GM18505 (cell line): ENCODE data around the gene APBA2.

Source experiments
- ATAC-seq: cut with Tn5 transposase; IDR thresholded peaks from one replicate; pipeline ENCODE4 v1.9.1; 2021; ENCODE audit not compliant: unreplicated experiment
- POLR2A ChIP-seq: IDR thresholded peaks from 4 replicates; pipeline ENCODE4 v1.6.1; 2011; ENCODE audit warnings: borderline replicate concordance; ENCODE audit not compliant: insufficient read depth, insufficient read length; ENCODE audit errors: extremely low read depth

APBA2 gene

DNA sequence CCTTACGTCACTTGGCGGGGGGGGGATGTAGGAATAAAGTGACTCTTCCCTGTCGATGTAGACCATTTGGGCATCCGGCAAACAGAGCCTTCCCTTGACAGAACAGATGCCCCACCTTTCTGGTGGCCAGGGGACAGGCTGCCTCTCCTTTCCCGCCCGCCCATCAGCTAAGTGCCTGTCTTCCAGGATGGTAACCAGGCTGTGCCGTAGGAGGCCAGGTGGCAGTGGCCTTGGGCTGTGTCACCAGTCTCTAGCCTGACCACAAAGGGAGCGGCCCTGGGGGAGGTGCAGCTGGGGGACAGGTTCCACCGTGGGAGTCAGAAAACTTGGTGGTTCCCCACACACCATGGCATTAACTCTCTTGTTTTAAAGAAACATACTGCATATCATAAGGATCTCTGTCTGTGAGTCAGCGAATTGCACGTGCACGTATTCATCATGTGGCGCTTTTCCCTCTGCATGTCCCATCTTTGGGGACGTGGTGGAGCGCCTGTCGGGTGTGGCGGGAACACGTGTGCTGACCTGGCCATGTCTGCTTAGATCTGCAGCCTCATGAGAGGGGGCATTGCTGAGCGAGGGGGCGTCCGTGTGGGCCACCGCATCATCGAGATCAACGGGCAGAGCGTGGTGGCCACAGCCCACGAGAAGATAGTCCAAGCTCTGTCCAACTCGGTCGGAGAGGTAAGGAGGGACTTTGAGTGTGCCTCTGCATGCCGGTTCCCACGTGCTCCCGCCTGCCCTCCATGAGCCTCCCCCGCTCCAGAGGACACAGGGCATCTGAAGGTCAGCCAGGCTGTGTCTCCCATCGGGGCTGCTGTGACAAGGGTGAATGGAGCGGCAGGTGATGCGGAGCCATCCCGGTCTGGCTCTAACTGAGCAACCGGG is 227.8 kb downstream of the APBA2 start:
- no peak for TF ChIP-seq POLR2A
- ATAC-seq = no peak

DNA sequence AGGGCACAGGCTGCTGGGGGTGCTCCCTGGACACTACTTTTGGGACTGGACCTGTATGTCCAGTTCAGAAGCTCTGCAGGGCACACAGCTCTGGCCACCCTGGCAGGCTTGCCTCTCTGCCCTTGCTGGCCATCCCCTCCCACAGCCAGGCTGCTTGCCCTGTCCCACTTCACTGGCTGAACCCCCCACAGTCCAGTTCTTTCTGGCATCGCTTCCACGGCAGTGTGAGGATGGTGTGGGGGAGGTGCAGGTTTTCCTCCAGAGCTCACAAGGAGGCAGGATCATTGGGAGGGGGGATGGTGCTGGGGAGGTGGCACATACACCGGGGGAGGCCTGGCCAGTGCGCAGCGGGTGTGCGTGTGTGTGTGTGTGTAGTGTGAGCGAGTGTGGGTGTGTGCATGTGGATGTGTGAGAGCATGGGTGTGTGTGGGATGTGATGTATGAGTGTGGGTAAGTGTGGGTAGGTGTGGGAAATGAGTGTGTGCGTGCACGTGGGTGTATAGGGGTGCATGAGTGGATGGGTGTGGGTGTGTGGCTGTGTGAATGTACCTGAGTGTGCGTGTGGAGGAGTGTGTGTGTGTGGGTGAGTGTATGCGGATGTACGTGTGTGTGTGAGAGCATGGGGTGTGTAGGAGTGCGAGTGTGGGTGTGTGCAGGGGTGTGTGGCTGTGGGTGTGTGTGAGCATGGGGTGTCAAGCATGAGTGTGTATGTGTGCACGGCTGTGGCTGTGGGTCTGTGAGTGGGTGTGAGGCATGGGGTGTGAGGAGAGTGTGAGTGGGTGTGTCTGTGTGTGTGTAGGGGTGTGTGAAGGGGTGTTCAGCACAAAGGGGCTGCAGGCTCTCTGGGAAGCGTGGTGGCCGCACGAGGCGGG is 228.7 kb downstream of the APBA2 start:
- no peak for ATAC-seq
- TF ChIP-seq POLR2A = no peak

DNA sequence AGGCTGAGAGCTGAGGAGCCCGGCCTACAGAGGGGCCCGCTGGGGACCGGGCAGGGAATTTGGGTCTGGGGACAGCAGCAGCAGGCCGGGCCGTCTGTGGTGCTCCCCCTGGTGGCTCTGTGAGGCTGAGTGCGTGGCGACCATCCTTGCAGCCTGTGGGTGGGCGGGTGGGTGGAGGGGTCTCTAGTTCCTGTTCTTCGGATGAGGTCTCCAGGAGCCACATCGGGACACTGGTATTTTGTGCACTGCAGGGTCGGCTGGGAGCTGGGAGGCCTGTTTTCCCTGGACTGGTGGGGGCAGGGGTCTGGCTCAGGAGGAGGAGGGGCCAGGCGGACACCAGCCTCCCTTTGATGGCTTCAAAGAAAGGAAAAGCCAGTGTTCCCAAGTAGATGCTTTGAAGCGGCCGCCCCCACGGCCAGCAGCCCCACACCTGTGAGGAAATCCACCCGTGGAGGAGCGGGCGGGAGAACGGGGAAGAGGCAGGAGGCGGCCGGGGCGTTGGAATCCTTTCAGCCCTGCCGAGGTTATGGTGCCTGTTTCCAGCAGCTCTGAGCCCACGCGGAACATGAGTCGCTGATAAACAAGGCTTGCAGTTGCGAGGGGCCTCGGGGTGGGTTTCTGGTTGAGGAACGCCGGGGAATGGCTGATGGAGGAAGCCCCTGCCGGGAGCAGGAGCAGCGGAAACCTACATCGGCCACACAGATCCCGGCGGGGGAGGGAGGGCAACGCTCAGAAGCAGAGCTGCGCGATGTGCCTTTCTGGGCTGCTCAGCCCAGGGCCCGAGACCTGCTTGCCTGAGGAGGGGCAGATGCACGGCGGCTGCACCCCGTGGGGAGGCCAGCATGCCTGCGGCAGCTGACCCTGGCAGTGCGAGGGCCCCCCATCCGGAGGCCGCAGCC is 229.6 kb downstream of the APBA2 start:
- TF ChIP-seq POLR2A = no peak
- ATAC-seq = no peak

DNA sequence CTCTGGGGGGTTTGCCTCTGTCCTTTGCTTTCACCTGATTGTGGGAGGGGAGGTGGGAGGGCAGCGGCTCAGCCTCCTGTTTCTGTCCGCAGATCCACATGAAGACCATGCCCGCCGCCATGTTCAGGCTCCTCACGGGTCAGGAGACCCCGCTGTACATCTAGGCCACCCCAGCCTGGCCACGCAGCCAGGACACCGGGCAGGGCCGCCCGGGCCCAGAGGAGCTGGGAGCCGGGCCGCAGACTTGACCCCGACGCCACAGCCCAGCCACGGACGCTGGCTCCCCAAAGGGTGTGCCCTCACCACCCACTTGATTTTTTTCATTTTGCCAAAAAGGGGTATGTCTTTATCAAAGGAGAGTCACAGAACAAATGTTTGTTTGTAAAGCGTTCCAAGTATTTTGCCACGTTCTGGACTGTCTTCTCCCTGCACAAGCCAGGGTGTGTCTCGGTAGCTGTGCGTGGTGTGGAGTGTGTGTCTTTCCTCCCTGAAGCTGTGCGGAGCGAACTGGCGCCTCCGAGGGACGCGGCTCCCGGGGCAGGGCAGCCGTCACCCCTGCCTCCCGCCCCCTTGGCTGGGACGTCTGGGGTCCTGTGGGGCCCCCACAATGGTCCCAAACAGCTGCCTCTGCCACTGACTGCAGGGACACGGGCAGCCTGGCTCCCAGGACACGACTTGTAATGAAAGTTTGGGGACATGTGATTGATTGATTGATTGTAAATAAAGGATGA is 231.4 kb downstream of the APBA2 start:
- no peak for ATAC-seq
- no peak for TF ChIP-seq POLR2A

DNA sequence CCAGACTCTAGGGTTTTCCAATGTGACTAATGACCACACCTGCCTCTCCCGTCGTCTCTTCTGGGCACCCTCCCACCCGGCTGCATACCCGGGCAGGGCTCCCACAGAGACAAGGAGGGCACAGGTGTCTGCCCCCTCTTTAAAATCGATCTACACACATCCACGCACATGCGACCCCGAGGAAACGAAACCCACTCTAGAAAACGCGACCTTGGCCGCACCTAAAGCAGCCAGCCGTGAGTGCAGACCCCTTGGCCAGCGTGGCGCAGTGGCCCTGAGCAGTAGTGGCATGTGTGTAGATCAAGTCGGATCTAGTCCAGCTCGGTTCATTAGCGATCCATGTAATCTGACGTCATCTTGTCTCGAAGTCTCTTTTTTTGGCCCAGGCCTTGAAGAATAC is 232.0 kb downstream of the APBA2 start:
- ATAC-seq = no peak
- TF ChIP-seq POLR2A = no peak

DNA sequence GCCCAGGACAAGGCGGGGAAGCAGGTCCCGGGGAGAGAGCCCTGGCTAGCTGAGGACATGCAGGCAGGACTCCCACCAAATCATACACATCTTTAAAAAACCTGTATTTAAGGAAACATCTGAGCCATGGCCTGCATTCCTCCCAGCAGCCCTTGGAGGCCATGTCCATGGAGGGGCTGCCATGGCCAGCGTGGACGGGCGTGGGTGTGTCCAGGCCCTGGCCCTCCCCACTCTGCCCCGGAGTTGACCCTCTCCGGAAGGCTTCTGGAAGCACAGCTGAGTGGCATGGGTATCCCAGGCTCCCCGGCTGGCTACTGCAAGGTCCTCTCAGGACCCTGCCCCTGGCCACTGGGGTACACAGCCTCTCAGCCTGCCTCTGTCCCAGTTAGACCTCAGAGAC is 234.1 kb downstream of the APBA2 start:
- no peak for ATAC-seq
- no peak for TF ChIP-seq POLR2A

DNA sequence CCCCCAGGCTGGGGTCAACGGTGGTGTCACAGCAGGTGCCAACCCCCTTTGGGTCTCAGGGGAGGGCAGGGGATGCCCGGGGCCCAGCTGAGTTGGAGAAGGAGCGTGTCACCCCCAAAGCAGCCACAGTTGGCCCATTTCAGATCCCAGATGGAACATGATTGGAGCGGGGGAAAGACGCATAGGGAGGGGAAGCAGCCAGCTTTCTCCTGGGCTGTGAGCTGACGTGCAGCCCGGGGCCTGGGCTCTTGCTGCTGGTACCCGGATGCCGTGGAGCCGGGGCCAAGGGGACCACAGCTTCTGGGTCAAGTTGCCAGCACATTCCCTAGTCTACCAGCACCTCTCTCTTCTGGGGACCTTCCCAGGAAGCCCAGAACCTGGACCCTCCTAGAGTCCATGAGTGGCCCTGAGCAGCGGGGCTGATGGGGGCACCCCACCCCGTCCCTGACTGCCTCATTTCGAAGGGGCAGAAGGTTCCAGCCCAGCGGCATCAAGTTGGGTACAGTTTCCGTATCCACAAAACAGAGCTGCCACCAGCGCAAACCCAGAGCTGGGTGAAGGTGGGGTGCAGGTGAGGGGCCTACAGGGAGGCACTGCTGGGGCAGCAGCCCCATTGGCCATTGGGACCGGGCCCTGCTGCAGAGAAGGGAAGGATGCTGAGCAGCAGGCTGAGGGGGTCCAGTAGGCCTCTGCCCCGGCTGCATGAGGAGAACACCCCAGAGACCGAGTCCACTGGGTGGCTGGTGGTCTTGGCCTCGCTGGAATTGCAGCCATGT is 235.0 kb downstream of the APBA2 start:
- no peak for TF ChIP-seq POLR2A
- no peak for ATAC-seq

DNA sequence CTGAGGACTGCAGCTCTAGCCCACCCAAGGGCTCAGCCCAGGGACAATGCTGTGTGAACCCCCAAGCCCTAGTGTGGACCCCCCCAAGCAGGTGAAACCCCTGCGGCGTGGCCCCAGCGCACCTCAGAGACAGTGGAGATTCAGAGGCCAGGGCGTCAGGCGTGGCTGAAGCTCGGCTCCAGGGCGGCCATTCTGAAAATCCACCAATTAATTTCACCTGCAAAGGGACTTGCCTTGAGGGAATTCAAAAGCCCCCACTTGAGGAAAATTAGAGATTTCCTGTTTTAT is 235.5 kb downstream of the APBA2 start:
- no peak for ATAC-seq
- no peak for TF ChIP-seq POLR2A

DNA sequence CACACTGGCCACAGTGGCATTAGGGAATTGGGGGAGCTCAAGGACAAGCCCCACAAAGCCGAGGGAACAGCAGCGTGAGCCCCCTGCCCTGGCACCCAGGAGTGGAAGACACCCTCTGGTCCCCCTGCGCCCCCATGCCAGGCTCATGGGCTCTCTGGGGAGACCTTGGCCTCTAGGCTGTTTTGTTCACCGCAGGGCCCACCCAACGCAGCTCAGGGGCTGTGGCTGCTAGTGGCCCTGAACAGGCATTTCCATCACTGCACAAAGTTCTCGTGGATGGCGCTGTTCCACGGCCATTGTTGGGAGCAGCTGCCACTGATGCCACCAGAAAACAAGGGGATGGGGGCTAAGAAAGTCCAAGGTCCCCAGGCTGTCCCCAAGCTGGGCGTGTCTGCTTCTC is 236.1 kb downstream of the APBA2 start:
- no peak for TF ChIP-seq POLR2A

DNA sequence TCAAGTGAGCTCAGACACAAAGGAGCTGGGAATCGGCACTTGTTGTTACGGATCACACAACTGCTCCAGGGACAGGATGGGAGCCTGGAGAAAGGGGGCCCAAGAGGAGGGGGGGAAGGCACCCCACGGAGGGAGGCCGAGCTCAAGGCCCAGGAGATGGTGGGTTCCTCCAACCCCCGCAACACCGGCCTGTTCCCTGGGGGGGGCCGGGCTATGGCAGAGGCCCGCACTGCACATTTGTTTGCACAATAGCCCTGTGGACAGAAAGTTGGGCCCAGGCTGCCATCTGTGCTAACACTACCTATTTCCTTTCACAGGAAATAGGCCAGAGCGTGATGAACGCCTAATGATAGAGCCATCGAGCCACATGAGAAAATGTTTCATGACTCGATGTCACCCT is 236.7 kb downstream of the APBA2 start:
- no peak for ATAC-seq
- no peak for TF ChIP-seq POLR2A

More for the DNA sequence above, 236.1 kb downstream of the APBA2 start:
- ATAC-seq = no peak

DNA sequence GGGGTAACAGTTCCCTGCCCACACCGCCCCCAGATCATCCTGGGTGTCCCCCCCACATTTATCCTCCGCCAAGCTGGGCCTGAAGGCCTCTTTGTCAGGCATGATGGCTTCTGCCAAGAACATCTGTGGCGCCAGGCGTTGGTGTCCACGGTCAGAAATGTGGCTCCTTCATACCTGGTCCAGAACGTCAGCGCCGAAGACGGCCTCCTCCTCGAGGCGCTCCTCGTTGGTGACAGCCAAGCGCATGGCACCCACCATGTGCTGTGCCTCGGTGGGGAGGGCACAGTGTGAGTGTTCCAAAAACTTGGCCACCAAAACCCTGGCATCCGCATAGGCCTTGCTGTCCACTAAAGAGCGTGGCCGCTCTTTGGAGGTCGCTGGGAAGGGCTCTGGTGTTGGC is 237.4 kb downstream of the APBA2 start:
- ATAC-seq = no peak
- TF ChIP-seq POLR2A = no peak

DNA sequence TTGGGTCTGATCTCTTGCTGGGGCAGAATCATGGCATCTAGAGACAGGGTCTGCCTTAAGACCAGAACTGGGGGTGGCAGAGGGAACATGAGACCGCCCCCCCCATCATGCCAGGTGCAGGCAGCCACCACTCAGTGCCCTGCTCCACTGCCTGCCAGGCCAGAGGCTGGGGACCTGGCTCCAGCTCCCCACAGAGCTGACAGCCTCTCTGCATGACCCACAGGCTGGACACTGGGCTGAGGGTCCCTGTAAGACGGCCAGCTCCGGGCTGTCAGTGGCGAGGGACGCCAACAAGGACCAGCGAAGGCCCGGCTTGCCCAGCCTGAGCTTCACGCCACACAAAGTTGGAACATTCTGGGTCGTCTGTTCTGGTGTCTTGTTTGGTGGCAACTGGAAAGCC is 238.2 kb downstream of the APBA2 start:
- no peak for TF ChIP-seq POLR2A
- ATAC-seq = no peak
